ENCODE data around the gene TMC3.

Gene TMC3

DNA sequence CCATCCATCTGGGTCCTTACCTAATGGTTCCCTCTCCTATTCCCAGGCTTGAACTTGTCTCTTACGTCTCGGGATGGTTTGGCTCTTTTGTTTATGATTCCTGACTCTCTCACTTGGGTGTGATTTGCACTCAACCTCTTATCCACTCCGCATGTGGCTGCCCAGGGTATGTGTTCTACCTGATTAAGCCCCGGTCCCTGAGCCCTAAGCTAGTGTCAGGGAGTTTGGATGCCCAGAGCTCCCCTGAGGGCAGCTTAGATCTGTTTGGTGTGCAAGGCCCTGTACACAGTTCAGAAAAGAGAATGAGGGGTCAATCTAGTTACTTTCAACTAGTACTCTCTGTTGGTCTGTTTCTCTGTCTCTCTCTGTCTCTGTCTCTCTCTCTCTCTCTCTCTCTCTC is 34.2 kb downstream of the TMC3 start:
- Histone ChIP-seq H3K27me3 (ENCODE audit: insufficient read depth, low read length) (no peaks in the 10 kb centered on the region), H4K20me1 (ENCODE audit: insufficient read depth, low read length) (no peaks in the 10 kb centered on the region), H3K9me3 (ENCODE audit: low read length) (no peaks in the 10 kb centered on the region), H2AFZ (ENCODE audit: low read length) (no peak overlapping the region), H3K79me2 (ENCODE audit: insufficient read depth, low read length) (no peaks in the 10 kb centered on the region), H3F3A (ENCODE audit: insufficient read depth, low read length) (no peaks in the 10 kb centered on the region), H3K36me3 (ENCODE audit: insufficient read depth, low read length) (no peaks in the 10 kb centered on the region), H3K4me2 (ENCODE audit: low read length) (no peak overlapping the region), H3K27ac (ENCODE audit: low read depth, low read length, poor library complexity, severe bottlenecking) (no peak overlapping the region), H3K9ac (ENCODE audit: low read length) (no peak overlapping the region), H3K9me2 (ENCODE audit: low read depth, low read length) (no peaks in the 10 kb centered on the region), H3K4me1 (ENCODE audit: insufficient read depth, low read length, severe bottlenecking) (no peaks in the 10 kb centered on the region), H3K4me3 (ENCODE audit: low read depth, low read length, poor library complexity, severe bottlenecking) (no peak overlapping the region)
- no peak for TF ChIP-seq EZH2 (IDR thresholded peaks at IDR 0.05; ENCODE audit: borderline replicate concordance, low read length)
- TF ChIP-seq, protein P1, sequence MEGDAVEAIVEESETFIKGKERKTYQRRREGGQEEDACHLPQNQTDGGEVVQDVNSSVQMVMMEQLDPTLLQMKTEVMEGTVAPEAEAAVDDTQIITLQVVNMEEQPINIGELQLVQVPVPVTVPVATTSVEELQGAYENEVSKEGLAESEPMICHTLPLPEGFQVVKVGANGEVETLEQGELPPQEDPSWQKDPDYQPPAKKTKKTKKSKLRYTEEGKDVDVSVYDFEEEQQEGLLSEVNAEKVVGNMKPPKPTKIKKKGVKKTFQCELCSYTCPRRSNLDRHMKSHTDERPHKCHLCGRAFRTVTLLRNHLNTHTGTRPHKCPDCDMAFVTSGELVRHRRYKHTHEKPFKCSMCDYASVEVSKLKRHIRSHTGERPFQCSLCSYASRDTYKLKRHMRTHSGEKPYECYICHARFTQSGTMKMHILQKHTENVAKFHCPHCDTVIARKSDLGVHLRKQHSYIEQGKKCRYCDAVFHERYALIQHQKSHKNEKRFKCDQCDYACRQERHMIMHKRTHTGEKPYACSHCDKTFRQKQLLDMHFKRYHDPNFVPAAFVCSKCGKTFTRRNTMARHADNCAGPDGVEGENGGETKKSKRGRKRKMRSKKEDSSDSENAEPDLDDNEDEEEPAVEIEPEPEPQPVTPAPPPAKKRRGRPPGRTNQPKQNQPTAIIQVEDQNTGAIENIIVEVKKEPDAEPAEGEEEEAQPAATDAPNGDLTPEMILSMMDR (IDR thresholded peaks at IDR 0.05; ENCODE audit: low read length), result no peak

DNA sequence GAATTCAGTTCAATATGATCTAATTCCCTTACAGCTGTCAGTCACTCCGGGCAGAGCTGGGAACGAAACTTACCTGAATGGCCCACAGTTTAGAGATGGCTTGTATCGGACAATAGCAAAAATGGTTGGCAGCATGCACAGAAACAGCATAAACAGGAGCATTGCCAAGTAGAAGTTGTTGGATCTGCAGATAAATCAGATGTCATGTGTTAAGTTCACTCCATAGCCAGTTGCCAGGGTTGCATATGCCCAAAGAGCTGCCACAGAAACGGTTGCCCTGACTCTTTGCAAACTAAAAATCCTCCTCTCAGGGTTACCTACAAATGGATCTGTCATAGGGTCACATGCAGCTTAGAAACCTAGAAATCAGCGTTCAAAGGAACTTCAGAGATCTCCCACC is 34.7 kb downstream of the TMC3 start:
- Histone ChIP-seq H3K36me3 (ENCODE audit: insufficient read depth, low read length) (no peaks in the 10 kb centered on the region), H3K4me1 (ENCODE audit: insufficient read depth, low read length, severe bottlenecking) (no peaks in the 10 kb centered on the region), H3F3A (ENCODE audit: insufficient read depth, low read length) (no peaks in the 10 kb centered on the region), H3K9ac (ENCODE audit: low read length) (no peak overlapping the region), H3K4me2 (ENCODE audit: low read length) (no peak overlapping the region), H3K27me3 (ENCODE audit: insufficient read depth, low read length) (no peaks in the 10 kb centered on the region), H2AFZ (ENCODE audit: low read length) (no peak overlapping the region), H3K4me3 (ENCODE audit: low read depth, low read length, poor library complexity, severe bottlenecking) (no peak overlapping the region), H3K79me2 (ENCODE audit: insufficient read depth, low read length) (no peaks in the 10 kb centered on the region), H4K20me1 (ENCODE audit: insufficient read depth, low read length) (no peaks in the 10 kb centered on the region), H3K9me3 (ENCODE audit: low read length) (no peaks in the 10 kb centered on the region), H3K9me2 (ENCODE audit: low read depth, low read length) (no peaks in the 10 kb centered on the region), H3K27ac (ENCODE audit: low read depth, low read length, poor library complexity, severe bottlenecking) (no peak overlapping the region)
- TF ChIP-seq, protein P1 (IDR thresholded peaks at IDR 0.05; ENCODE audit: low read length), result no peak
- no peak for TF ChIP-seq EZH2 (IDR thresholded peaks at IDR 0.05; ENCODE audit: borderline replicate concordance, low read length)

DNA sequence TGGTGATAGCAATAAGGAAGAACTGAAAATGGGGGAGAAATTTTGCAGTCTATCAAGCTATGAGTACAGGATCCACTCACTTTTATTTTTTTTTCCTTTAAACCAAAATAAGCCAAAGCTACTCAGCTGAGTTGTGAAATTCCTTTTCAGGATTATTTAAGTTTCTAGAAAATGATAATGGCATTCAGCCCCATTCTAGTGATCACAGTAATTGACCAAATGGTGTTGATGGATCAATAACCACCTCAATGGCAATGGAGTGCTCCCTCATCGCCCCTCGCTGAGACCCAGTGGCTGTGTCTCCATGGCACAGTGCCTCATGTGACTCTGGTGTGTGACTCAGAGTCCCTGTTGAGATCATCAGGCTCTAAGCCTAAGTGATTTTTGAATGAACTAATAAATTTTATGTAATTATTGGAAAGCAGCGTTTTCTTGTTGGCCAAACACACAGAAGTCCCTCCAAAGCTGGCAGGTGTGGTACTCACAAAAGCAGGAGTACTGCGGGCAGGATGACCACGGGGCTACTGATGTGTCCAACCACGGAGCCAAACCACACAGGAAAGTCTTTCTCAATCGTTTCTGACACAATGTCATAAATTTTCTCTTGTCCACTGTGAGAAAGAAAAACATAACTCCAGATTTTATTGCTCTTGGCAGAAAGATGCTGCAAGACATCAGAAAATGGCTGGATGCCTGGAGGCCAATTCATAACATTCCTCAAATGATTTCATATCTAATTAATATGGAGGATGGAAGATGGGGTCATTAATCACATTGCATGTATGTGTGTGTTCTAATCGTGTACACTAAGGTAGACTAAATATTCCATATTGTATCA is 35.6 kb downstream of the TMC3 start:
- no peak overlapping the region for H2AFZ ChIP-seq (ENCODE audit: low read length)
- H3K9me2 ChIP-seq (ENCODE audit: low read depth, low read length), result no peaks in the 10 kb centered on the region
- H3K79me2 ChIP-seq (ENCODE audit: insufficient read depth, low read length), result no peaks in the 10 kb centered on the region
- H3K4me1 ChIP-seq (ENCODE audit: insufficient read depth, low read length, severe bottlenecking), result no peaks in the 10 kb centered on the region
- H3K36me3 ChIP-seq (ENCODE audit: insufficient read depth, low read length), result no peaks in the 10 kb centered on the region
- no peak for TF ChIP-seq EZH2 (IDR thresholded peaks at IDR 0.05; ENCODE audit: borderline replicate concordance, low read length)
- H3K27me3 ChIP-seq (ENCODE audit: insufficient read depth, low read length), result no peaks in the 10 kb centered on the region
- H3K9me3 ChIP-seq (ENCODE audit: low read length), result no peaks in the 10 kb centered on the region
- H3F3A ChIP-seq (ENCODE audit: insufficient read depth, low read length), result no peaks in the 10 kb centered on the region
- H3K4me3 ChIP-seq (ENCODE audit: low read depth, low read length, poor library complexity, severe bottlenecking), result no peak overlapping the region
- H3K27ac ChIP-seq (ENCODE audit: low read depth, low read length, poor library complexity, severe bottlenecking), result no peak overlapping the region
- no peak overlapping the region for H3K4me2 ChIP-seq (ENCODE audit: low read length)
- no peaks in the 10 kb centered on the region for H4K20me1 ChIP-seq (ENCODE audit: insufficient read depth, low read length)
- no peak overlapping the region for H3K9ac ChIP-seq (ENCODE audit: low read length)

DNA sequence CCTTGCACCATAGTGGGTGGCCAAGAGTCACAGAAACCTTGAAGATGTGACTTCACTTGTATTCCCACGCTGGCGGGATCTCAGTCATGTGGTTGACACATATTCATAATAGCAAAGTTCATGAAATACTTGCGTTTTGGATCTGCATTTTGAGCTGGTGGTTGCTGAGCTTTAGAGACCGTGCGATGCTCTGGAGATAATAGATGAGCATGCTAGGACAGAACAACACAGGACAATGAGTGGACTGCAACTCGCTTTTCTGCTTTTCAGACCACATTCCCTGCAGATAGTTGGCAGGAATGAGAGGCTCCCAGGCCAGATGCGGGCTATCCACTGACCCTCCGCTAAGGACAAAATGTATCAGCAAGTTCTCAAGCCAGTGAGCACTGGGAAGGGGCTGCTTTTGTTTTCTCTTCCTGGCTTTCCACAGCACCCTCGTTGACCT is 36.3 kb downstream of the TMC3 start:
- no peaks in the 10 kb centered on the region for H3K36me3 ChIP-seq (ENCODE audit: insufficient read depth, low read length)
- no peaks in the 10 kb centered on the region for H3K79me2 ChIP-seq (ENCODE audit: insufficient read depth, low read length)
- no peaks in the 10 kb centered on the region for H3F3A ChIP-seq (ENCODE audit: insufficient read depth, low read length)
- H3K4me1 ChIP-seq (ENCODE audit: insufficient read depth, low read length, severe bottlenecking), result no peaks in the 10 kb centered on the region
- H3K9me3 ChIP-seq (ENCODE audit: low read length), result no peaks in the 10 kb centered on the region
- TF ChIP-seq, protein P1 (IDR thresholded peaks at IDR 0.05; ENCODE audit: low read length), result no peak
- no peak for TF ChIP-seq EZH2 (IDR thresholded peaks at IDR 0.05; ENCODE audit: borderline replicate concordance, low read length)
- H3K27ac ChIP-seq (ENCODE audit: low read depth, low read length, poor library complexity, severe bottlenecking), result no peak overlapping the region
- no peaks in the 10 kb centered on the region for H3K27me3 ChIP-seq (ENCODE audit: insufficient read depth, low read length)
- no peaks in the 10 kb centered on the region for H3K9me2 ChIP-seq (ENCODE audit: low read depth, low read length)
- no peak overlapping the region for H3K9ac ChIP-seq (ENCODE audit: low read length)
- H3K4me2 ChIP-seq (ENCODE audit: low read length), result no peak overlapping the region
- no peaks in the 10 kb centered on the region for H4K20me1 ChIP-seq (ENCODE audit: insufficient read depth, low read length)
- H3K4me3 ChIP-seq (ENCODE audit: low read depth, low read length, poor library complexity, severe bottlenecking), result no peak overlapping the region
- no peak overlapping the region for H2AFZ ChIP-seq (ENCODE audit: low read length)
